K562 (cell line): ENCODE data around the gene METTL25B. TPM values are rescaled to one million over a fixed set of nuclear protein-coding genes. Genes with fewer than 3 reads are reported as not detected.

Experiments used
- CHD7 ChIP-seq: fragments of 200-600 bp; sonication (generic); IDR thresholded peaks from one replicate; pipeline ENCODE4 v1.6.1; 2012; ENCODE audit warnings: mild to moderate bottlenecking, low read depth, low read length, inconsistent platforms
- ETV6 ChIP-seq, 3 experiments: fragments of 150-350 bp in 1 of 3; sonication (generic) in 1 of 3; formaldehyde crosslinking in 1 of 3; IDR thresholded peaks; 2 replicates each; pipeline versions ENCODE4 v1.6.1 to v1.8.0; 2014 to 2022; ENCODE audit warnings: borderline replicate concordance in 2 of 3, low read depth in 2 of 3, antibody characterized with exemption in 1 of 3, low read length in 1 of 3, mild to moderate bottlenecking in 1 of 3, missing genetic modification reagents in 1 of 3
- FOXP1 ChIP-seq: sonication (generic); formaldehyde crosslinking; IDR thresholded peaks from 2 replicates; pipeline ENCODE4 v1.8.0; 2022; ENCODE audit warnings: mild to moderate bottlenecking, missing genetic modification reagents
- HNRNPLL ChIP-seq: fragments of 200-400 bp; formaldehyde crosslinking; IDR thresholded peaks from 2 replicates; pipeline ENCODE4 v1.6.1; 2017; ENCODE audit warnings: low read length, low read depth, mild to moderate bottlenecking; ENCODE audit not compliant: poor library complexity, severe bottlenecking
- ILK ChIP-seq: fragments of 450-650 bp; IDR thresholded peaks from 2 replicates; pipeline ENCODE4 v1.6.1; 2016; ENCODE audit warnings: missing genetic modification characterization, low read depth, mild to moderate bottlenecking, missing compliant biosample characterization, moderate library complexity, borderline replicate concordance
- MLX ChIP-seq, 2 experiments: fragments of 450-650 bp in 1 of 2; sonication (generic) in 1 of 2; formaldehyde crosslinking; conservative IDR thresholded peaks; 2 replicates each; pipeline versions ENCODE4 v1.4.0 to v1.8.1; 2020 to 2022; ENCODE audit warnings: mild to moderate bottlenecking in 1 of 2, missing genetic modification reagents in 1 of 2
- POLR2AphosphoS2 ChIP-seq: IDR thresholded peaks from 2 replicates; pipeline ENCODE4 v1.6.1; 2012; ENCODE audit warnings: low read length, improper control_type of control experiment
- PTTG1 ChIP-seq: fragments of 450-650 bp; IDR thresholded peaks from 2 replicates; pipeline ENCODE4 v1.6.1; 2016; ENCODE audit warnings: low read depth, mild to moderate bottlenecking, missing genetic modification characterization, missing compliant biosample characterization
- TBP ChIP-seq: optimal IDR thresholded peaks from 2 replicates; pipeline ENCODE3; 2011; ENCODE audit warnings: low read depth, low read length, improper control_type of control experiment
- TEAD1 ChIP-seq, 2 experiments: fragments of 450-650 bp in 1 of 2; sonication (generic) in 1 of 2; formaldehyde crosslinking; IDR thresholded peaks; 2 replicates each; pipeline versions ENCODE4 v1.4.0 to v1.8.0; 2020 to 2022; ENCODE audit warnings: mild to moderate bottlenecking in 2 of 2, missing genetic modification reagents in 1 of 2
- ZBTB5 ChIP-seq: fragments of 450-650 bp; IDR thresholded peaks from 2 replicates; pipeline ENCODE4 v1.6.1; 2017; ENCODE audit warnings: antibody characterized with exemption
- ZNF41 ChIP-seq: fragments of 250-450 bp; sonication (Bioruptor Pico); conservative IDR thresholded peaks from 2 replicates; pipeline ENCODE4 v1.4.0; 2020; ENCODE audit warnings: mild to moderate bottlenecking
- ZNF707 ChIP-seq: fragments of 250-450 bp; sonication (Bioruptor Pico); conservative IDR thresholded peaks from 2 replicates; pipeline ENCODE4 v1.8.0; 2022; ENCODE audit warnings: inconsistent platforms, mild to moderate bottlenecking, moderate library complexity
- polyA plus RNA-seq, 8 experiments: library from polyadenylated mRNA; depleted of rRNA in 4 of 8; stranded (reverse) in 5 of 8; unstranded in 3 of 8; fragments of >200 nt; fragmentation: Nextera tagmentation in 2 of 8; fragmentation: Illumina TruSeq in 1 of 8; extraction: Ambion mirVana in 2 of 8; extraction: Trizol in 1 of 8; gene quantifications; 2 replicates each; pipeline versions ENCODE4 v1.2.1 to v1.2.3, GENCODE V29; 2011 to 2014; ENCODE audit warnings: inconsistent platforms in 1 of 8, missing spikeins in 1 of 8
- total RNA-seq, 7 experiments: library from RNA; depleted of rRNA in 6 of 7; stranded (reverse); fragments of >200 nt in 6 of 7; fragmentation: Illumina TruSeq in 2 of 7; extraction: Trizol in 2 of 7; gene quantifications; 2 replicates each; pipeline versions ENCODE4 v1.2.1 to v1.2.3, GENCODE V29; 2011 to 2021; ENCODE audit warnings: low replicate concordance in 1 of 7

The METTL25B gene
- total and polyA plus RNA-seq, 9 of the 15 experiments (the other 6 are each of a cell fraction or from before 2014, with no cell fraction given) = 7.7 to 48.3 (median 33.1) TPM

- TF ChIP-seq ZNF41 = peak; percentile 87
- no peak for TF ChIP-seq MLX (CRISPR knock-in tag; conservative IDR thresholded peaks at IDR 0.05)
- TF ChIP-seq HNRNPLL = peak; percentile 65
- no peak for TF ChIP-seq ZBTB5
- TF ChIP-seq ILK (tag) = no peak
- TF ChIP-seq FOXP1 (CRISPR knock-in tag) = no peak
- no peak for TF ChIP-seq CHD7
- no peak for TF ChIP-seq ETV6 (IDR thresholded peaks at IDR 0.05; ENCODE audit: borderline replicate concordance in 1 of 2, low read depth in 2 of 2, low read length in 1 of 2)
- TF ChIP-seq ETV6 (CRISPR knock-in tag; IDR thresholded peaks at IDR 0.05; ENCODE audit: borderline replicate concordance) = no peak
- peak; percentile 45; the same call in 1 of the 2 replicates for TF ChIP-seq ZNF707 (CRISPR knock-in tag)
- peak; percentile 85; the same call in 1 of the 2 replicates for TF ChIP-seq PTTG1 (tag)
- no peak for TF ChIP-seq POLR2AphosphoS2
- TF ChIP-seq TEAD1 (CRISPR knock-in tag; IDR thresholded peaks at IDR 0.05) = peak in 1 of 2 experiments; percentile 88; a peak in 2 of 4 replicates
- no peak for TF ChIP-seq TBP
Measured at GRCh38 chr1:156755527-156755950, 27.3 kb downstream of the METTL25B start (continued).
